Activated CD4-positive, alpha-beta memory T cell treated with anti-CD3 and anti-CD28 coated beads, Interleukin-2, amount 10 ng/mL, durations not matched to agents 7 days and 5 days (primary cell): ENCODE measurements around the gene MND1. TPM values are rescaled to one million over a fixed set of nuclear protein-coding genes. Genes with fewer than 3 reads are reported as not detected.
"Not testable (repeated sequence)": the region's sequence is repeated elsewhere in the genome, so short reads cannot be mapped to it uniquely, and the experiment has no call there.

Experiments used
- CTCF ChIA-PET: fragments of 350-600 bp; sonication (Branson Sonifier 250); formaldehyde crosslinking; loops from one replicate; lab custom pipeline; 2021; ENCODE audit warnings: antibody characterized with exemption, inconsistent platforms; lab: Charles Lee
- POLR2A ChIA-PET: fragments of 350-600 bp; sonication (Branson Sonifier 250); formaldehyde crosslinking; loops from one replicate; lab custom pipeline; 2021; ENCODE audit warnings: antibody characterized with exemption; lab: Charles Lee
- DNase-seq: peaks from one replicate; pipeline ENCODE4 v3.0.0-alpha.2; 2020
- H3K27ac Mint-ChIP-seq: one replicate; pipeline ENCODE4 v1.8.0; 2021; ENCODE audit warnings: mild to moderate bottlenecking, mixed read lengths
- H3K27me3 Mint-ChIP-seq: one replicate; pipeline ENCODE4 v1.8.0; 2021; ENCODE audit warnings: mixed read lengths
- H3K36me3 Mint-ChIP-seq: one replicate; pipeline ENCODE4 v1.8.0; 2021; ENCODE audit warnings: low read depth, mixed read lengths
- H3K4me1 Mint-ChIP-seq: one replicate; pipeline ENCODE4 v1.8.0; 2021; ENCODE audit warnings: mixed read lengths
- H3K4me3 Mint-ChIP-seq: one replicate; pipeline ENCODE4 v1.8.0; 2021; ENCODE audit warnings: mild to moderate bottlenecking, mixed read lengths
- H3K9me3 Mint-ChIP-seq: one replicate; pipeline ENCODE4 v1.8.0; 2021; ENCODE audit warnings: mixed read lengths
- total RNA-seq, 2 experiments: library from RNA; stranded (reverse); gene quantifications; one replicate each; pipeline ENCODE4 v1.2.3, GENCODE V29; 2021

Gene MND1
- total RNA-seq, 2 experiments from 2014 or later: 20.8 to 21.7 TPM

DNA sequence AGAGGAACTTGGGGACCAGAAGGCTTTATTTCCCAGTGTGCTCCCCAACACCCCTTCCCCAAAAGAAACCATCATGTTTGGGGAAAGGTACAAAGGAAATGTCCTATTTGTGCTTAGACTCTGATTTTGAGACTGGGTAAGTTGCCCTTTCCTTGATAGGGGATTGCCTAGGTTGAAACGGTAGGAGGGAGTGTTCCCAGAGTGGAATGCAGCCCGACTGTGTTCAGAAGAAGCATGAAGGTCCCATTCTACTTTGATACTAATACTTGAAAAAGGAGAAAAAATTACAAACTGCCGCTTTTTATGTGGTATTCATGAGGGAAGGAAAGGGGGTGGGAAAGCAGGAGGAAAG, 89.2 kb downstream of the MND1 start:
- H3K4me1 Mint-ChIP-seq: peaks cover 47% of the 10 kb centered on the region
- peaks cover 3% of the 10 kb centered on the region for H3K27me3 Mint-ChIP-seq
- H3K4me3 Mint-ChIP-seq: peak overlapping the region; percentile 78
- peaks cover 3% of the 10 kb centered on the region for H3K36me3 Mint-ChIP-seq
- H3K27ac Mint-ChIP-seq: peak overlapping the region; percentile 90
- ChIA-PET POLR2A (interaction anchor here (1.2 to 3.5 kb wide), 11 partner anchors 33 to 144 kb away, joined by 4 to 38 read pairs (median 7); partner anchors contain the start of genes MND1 and TMEM131L), CTCF (interaction anchor here (0.6 to 4.0 kb wide), 15 partner anchors 15 to 215 kb away, joined by 3 to 56 read pairs (median 4); partner anchors contain the start of genes MND1 and TMEM131L)
- no peak for DNase-seq
- H3K9me3 Mint-ChIP-seq: no peaks in the 10 kb centered on the region

GRCh38 chr4:153434190-153434589, 89.7 kb downstream of the MND1 start:
- H3K36me3 Mint-ChIP-seq: peaks cover 3% of the 10 kb centered on the region
- DNase-seq: no peak
- peaks cover 47% of the 10 kb centered on the region for H3K4me1 Mint-ChIP-seq
- peaks cover 3% of the 10 kb centered on the region for H3K27me3 Mint-ChIP-seq
- ChIA-PET POLR2A (interaction anchor here (1.8 to 3.5 kb wide), 4 partner anchors 32 to 140 kb away, joined by 7 to 38 read pairs (median 14); partner anchors contain the start of genes MND1 and TMEM131L), CTCF (interaction anchor here (0.6 to 4.0 kb wide), 9 partner anchors 14 to 210 kb away, joined by 3 to 56 read pairs (median 7); partner anchors contain the start of genes MND1 and TMEM131L)
- no peaks in the 10 kb centered on the region for H3K9me3 Mint-ChIP-seq
- peak overlapping the region; percentile 78 for H3K4me3 Mint-ChIP-seq
- H3K27ac Mint-ChIP-seq: peak overlapping the region; percentile 90

GRCh38 chr4:153438916-153439756, 94.6 kb downstream of the MND1 start:
- Mint-ChIP-seq H3K27ac (peak overlapping the region; percentile 63), H3K4me3 (peak overlapping the region; percentile 62), H3K4me1 (peaks cover 26% of the 10 kb centered on the region), H3K9me3 (no peaks in the 10 kb centered on the region), H3K27me3 (no peaks in the 10 kb centered on the region), H3K36me3 (no peaks in the 10 kb centered on the region)
- peak; percentile 37 for DNase-seq
- ChIA-PET POLR2A (interaction anchor here (1.0 to 2.8 kb wide), 3 partner anchors 16 to 43 kb away, joined by 3 to 19 read pairs (median 3); partner anchors contain the start of gene TMEM131L), CTCF (interaction anchor here (0.6 to 1.4 kb wide), 6 partner anchors 11 to 135 kb away, joined by 3 to 5 read pairs (median 4); no protein-coding TSS in a partner anchor)

- no peak overlapping the region for H3K27ac Mint-ChIP-seq
Observed at GRCh38 chr4:153439831-153440230, 95.3 kb downstream of the MND1 start.

DNA sequence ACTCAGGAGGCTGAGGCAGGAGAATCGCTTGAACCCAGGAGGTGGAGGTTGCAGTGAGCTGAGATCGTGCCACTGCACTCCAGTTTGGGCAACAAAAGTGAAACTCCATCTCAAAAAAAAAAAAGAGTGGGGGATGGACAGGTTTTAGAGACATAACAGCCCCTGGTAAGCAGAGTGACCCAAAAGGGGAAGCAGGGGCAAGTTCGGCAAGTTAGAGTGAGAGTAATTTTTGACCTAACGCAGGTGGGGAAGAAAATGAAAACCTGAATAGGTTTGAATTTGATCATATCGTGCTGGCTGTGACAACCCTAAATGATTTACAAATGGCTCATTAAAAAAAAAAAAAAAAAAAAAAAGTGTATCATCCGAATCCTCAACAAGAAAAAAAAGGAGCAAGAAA, 96.0 kb downstream of the MND1 start:
- CTCF ChIA-PET: no interaction called here
- H3K4me1 Mint-ChIP-seq: peaks cover 22% of the 10 kb centered on the region
- POLR2A ChIA-PET: no interaction called here
- no peak overlapping the region for H3K4me3 Mint-ChIP-seq
- H3K27me3 Mint-ChIP-seq: peaks cover 1% of the 10 kb centered on the region
- no peak for DNase-seq
- no peaks in the 10 kb centered on the region for H3K9me3 Mint-ChIP-seq
- no peaks in the 10 kb centered on the region for H3K36me3 Mint-ChIP-seq
- H3K27ac Mint-ChIP-seq: no peak overlapping the region

More at GRCh38 chr4:153439831-153440230, 95.3 kb downstream of the MND1 start:
- DNase-seq: no peak
- Mint-ChIP-seq H3K4me1 (peaks cover 22% of the 10 kb centered on the region), H3K4me3 (no peak overlapping the region), H3K9me3 (no peaks in the 10 kb centered on the region), H3K27me3 (peaks cover 1% of the 10 kb centered on the region), H3K36me3 (no peaks in the 10 kb centered on the region)
- CTCF ChIA-PET: no interaction called here
- POLR2A ChIA-PET: interaction anchor here (1.0 to 2.8 kb wide), 3 partner anchors 15 to 42 kb away, joined by 3 to 19 read pairs (median 3); partner anchors contain the start of gene TMEM131L

DNA sequence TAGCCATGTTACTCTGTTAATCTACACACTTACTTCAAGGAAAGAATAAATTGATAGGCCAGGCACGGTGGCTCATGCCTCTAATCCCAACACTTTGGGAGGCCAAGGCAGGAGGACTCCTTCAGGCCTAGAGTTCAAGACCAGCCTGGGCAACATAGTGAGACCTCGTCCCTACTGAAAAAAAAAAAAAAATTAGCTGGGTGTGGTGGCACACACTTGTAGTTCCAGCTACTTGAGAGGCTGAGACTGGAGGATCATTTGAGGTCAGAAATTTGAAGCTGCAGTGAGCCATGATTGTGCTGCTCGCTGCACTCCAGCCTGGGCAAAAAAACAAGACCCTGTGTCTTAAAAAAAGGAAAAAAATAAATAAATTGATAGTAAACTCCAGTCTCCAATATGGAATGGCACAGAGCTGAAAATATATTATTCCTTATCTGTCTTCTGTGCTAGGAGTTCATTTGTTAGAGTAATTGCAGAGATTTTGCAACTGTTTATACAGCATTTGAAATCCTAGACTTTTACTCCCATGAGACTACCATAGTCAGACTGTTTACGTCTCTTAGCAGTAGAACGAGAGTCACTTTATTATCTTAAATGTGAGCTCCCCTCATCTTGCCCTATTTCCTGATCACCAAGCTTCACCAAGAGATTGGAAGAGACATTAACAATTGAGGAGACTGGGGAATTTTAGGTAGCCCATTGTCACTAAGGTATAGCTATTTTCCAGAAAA, 102.9 kb downstream of the MND1 start:
- H3K4me1 Mint-ChIP-seq: peaks cover 22% of the 10 kb centered on the region
- no peak overlapping the region for H3K27ac Mint-ChIP-seq
- no peak for DNase-seq
- CTCF ChIA-PET: interaction anchor here (1.4 kb wide), 1 partner anchor 126 kb away, joined by 4 read pairs; no protein-coding TSS in a partner anchor
- no peak overlapping the region for H3K4me3 Mint-ChIP-seq
- H3K9me3 Mint-ChIP-seq: no peaks in the 10 kb centered on the region
- no peaks in the 10 kb centered on the region for H3K36me3 Mint-ChIP-seq
- peaks cover 3% of the 10 kb centered on the region for H3K27me3 Mint-ChIP-seq
- POLR2A ChIA-PET: interaction anchor here (3.5 kb wide), 1 partner anchor 19 kb away, joined by 23 read pairs; the partner anchor contains the start of gene TMEM131L

DNA sequence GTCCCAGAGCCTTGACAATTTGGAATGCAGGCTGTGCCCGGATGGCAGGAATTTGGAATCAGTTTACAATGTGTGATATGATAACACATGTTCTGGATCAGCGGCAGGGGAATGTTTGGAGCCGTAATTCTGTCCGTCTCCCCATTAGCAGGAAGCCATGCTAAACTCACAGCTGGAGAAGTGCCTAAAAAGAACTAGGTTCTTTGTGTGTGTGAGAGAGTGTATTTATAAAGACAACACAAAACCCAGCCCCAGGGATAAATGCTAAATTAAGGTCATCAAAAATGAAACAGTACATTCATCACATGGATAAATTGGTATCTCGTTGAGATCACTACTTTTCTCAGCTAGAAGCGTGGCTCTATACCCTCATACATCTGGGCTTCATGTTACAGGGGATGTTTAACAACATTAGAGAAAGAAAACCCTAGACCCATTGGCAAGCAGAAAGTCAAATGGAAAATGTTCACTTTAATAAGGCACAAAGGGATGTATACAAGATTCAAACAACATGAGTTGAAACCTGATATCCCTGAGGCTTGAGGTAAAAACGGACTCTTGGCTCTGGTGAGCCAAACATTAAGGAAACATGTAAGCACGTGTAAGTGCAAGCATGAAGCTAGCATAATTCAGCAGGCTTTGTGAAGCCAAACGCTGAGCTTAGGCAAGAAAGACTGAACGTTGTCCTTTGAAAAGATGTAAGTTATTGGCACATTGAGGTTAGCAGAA, 103.7 kb downstream of the MND1 start:
- H3K27ac Mint-ChIP-seq: no peak overlapping the region
- DNase-seq: no peak
- ChIA-PET POLR2A (interaction anchor here (3.5 kb wide), 1 partner anchor 18 kb away, joined by 23 read pairs; the partner anchor contains the start of gene TMEM131L), CTCF (interaction anchor here (0.8 to 1.1 kb wide), 3 partner anchors 14 to 17 kb away, joined by 3 to 4 read pairs (median 3); no protein-coding TSS in a partner anchor)
- peaks cover 22% of the 10 kb centered on the region for H3K4me1 Mint-ChIP-seq
- no peaks in the 10 kb centered on the region for H3K36me3 Mint-ChIP-seq
- no peaks in the 10 kb centered on the region for H3K9me3 Mint-ChIP-seq
- H3K4me3 Mint-ChIP-seq: no peak overlapping the region
- peaks cover 3% of the 10 kb centered on the region for H3K27me3 Mint-ChIP-seq

- ChIA-PET POLR2A (interaction anchor here (1.4 to 3.5 kb wide), 2 partner anchors 17 to 100 kb away, joined by 3 to 23 read pairs; partner anchors contain the start of gene TMEM131L), CTCF (interaction anchor here (1.0 to 1.4 kb wide), 3 partner anchors 15 to 16 kb away, joined by 3 to 4 read pairs (median 3); no protein-coding TSS in a partner anchor)
- peak overlapping the region; percentile 68 for H3K27ac Mint-ChIP-seq
Observed at GRCh38 chr4:153449338-153449737, 104.8 kb downstream of the MND1 start.

GRCh38 chr4:153450544-153450917, 106.0 kb downstream of the MND1 start:
- CTCF ChIA-PET: interaction anchor here (0.6 to 1.4 kb wide), 2 partner anchors 11 to 18 kb away, joined by 3 read pairs; no protein-coding TSS in a partner anchor

More at GRCh38 chr4:153449338-153449737, 104.8 kb downstream of the MND1 start:
- DNase-seq: no peak
- Mint-ChIP-seq H3K4me1 (peaks cover 22% of the 10 kb centered on the region), H3K36me3 (no peaks in the 10 kb centered on the region), H3K4me3 (no peak overlapping the region), H3K27me3 (peaks cover 1% of the 10 kb centered on the region), H3K9me3 (no peaks in the 10 kb centered on the region)

GRCh38 chr4:153451145-153451544, 106.7 kb downstream of the MND1 start:
- H3K4me3 Mint-ChIP-seq, H3K36me3 Mint-ChIP-seq, H3K27ac Mint-ChIP-seq, DNase-seq, H3K9me3 Mint-ChIP-seq, H3K27me3 Mint-ChIP-seq, CTCF ChIA-PET: not testable (repeated sequence)
- peaks cover 22% of the 10 kb centered on the region for H3K4me1 Mint-ChIP-seq
- POLR2A ChIA-PET: interaction anchor here (1.7 kb wide), 1 partner anchor 15 kb away, joined by 4 read pairs; the partner anchor contains the start of gene TMEM131L

More at GRCh38 chr4:153450544-153450917, 106.0 kb downstream of the MND1 start:
- peaks cover 1% of the 10 kb centered on the region for H3K27me3 Mint-ChIP-seq
- H3K4me1 Mint-ChIP-seq: peaks cover 22% of the 10 kb centered on the region
- no peaks in the 10 kb centered on the region for H3K9me3 Mint-ChIP-seq
- DNase-seq: peak; percentile 46
- H3K27ac Mint-ChIP-seq: peak overlapping the region; percentile 68
- POLR2A ChIA-PET: interaction anchor here (1.4 to 3.5 kb wide), 2 partner anchors 15 to 102 kb away, joined by 3 to 23 read pairs; partner anchors contain the start of gene TMEM131L
- H3K36me3 Mint-ChIP-seq: no peaks in the 10 kb centered on the region
- H3K4me3 Mint-ChIP-seq: peak overlapping the region; percentile 46

GRCh38 chr4:153451911-153452657, 107.6 kb downstream of the MND1 start:
- ChIA-PET POLR2A (interaction anchor here (1.7 kb wide), 1 partner anchor 14 kb away, joined by 4 read pairs; the partner anchor contains the start of gene TMEM131L), CTCF (no interaction called here)
- no peaks in the 10 kb centered on the region for H3K9me3 Mint-ChIP-seq
- no peak for DNase-seq
- peaks cover 22% of the 10 kb centered on the region for H3K4me1 Mint-ChIP-seq
- no peak overlapping the region for H3K4me3 Mint-ChIP-seq
- no peak overlapping the region for H3K27ac Mint-ChIP-seq
- H3K27me3 Mint-ChIP-seq: no peaks in the 10 kb centered on the region
- no peaks in the 10 kb centered on the region for H3K36me3 Mint-ChIP-seq
